ENCODE results near the gene ME3. TPM values are rescaled to one million over a fixed set of nuclear protein-coding genes. Genes with fewer than 3 reads are reported as not detected.
"Not testable (repeated sequence)": the region's sequence is repeated elsewhere in the genome, so short reads cannot be mapped to it uniquely, and the experiment has no call there.

Gene ME3
- total RNA-seq, 4 donors from 2014 or later: 30.8 to 54.6 (median 36.7) TPM

- TF ChIP-seq CTCF (IDR thresholded peaks at IDR 0.05) (no peak), POLR2A (IDR thresholded peaks at IDR 0.05) (no peak), EP300 (IDR thresholded peaks at IDR 0.05) (no peak)
- H3K4me1 ChIP-seq: no peaks in the 10 kb centered on the region
Observed at GRCh38 chr11:86431258-86431657, 241.2 kb downstream of the ME3 start.

GRCh38 chr11:86427441-86427840, 245.0 kb downstream of the ME3 start:
- Histone ChIP-seq H3K9me3 (peaks cover 0 to 19% (median 2%) of the 10 kb centered on the region in 4 donors), H3K27me3 (no peaks in the 10 kb centered on the region), H3K4me1 (peaks cover 0 to 2% (median 0%) of the 10 kb centered on the region in 4 donors), H3K27ac (no peak overlapping the region), H3K36me3 (peaks cover 0 to 4% (median 0%) of the 10 kb centered on the region in 3 donors), H3K4me3 (no peak overlapping the region)
- DNase-seq (ENCODE audit: low spot score in 2 of 2): no peak
- TF ChIP-seq EP300 (IDR thresholded peaks at IDR 0.05): no peak
- TF ChIP-seq CTCF (IDR thresholded peaks at IDR 0.05): no peak
- no peak for TF ChIP-seq POLR2A (IDR thresholded peaks at IDR 0.05)

More at GRCh38 chr11:86431258-86431657, 241.2 kb downstream of the ME3 start:
- H3K27me3 ChIP-seq: no peaks in the 10 kb centered on the region
- WGBS, 2 donors: 90 to 94% methylated on average over 37 of the region's 37 CpGs
- peaks cover 0 to 34% (median 0%) of the 10 kb centered on the region in 3 donors for H3K36me3 ChIP-seq
- no peak overlapping the region for H3K4me3 ChIP-seq
- no peak overlapping the region for H3K27ac ChIP-seq
- DNase-seq (ENCODE audit: low spot score in 2 of 2): no peak
- peaks cover 0 to 17% (median 2%) of the 10 kb centered on the region in 4 donors for H3K9me3 ChIP-seq

- H3K4me3 ChIP-seq; H3K4me1 ChIP-seq; DNase-seq (ENCODE audit: low spot score in 2 of 2); H3K27ac ChIP-seq; H3K27me3 ChIP-seq; H3K36me3 ChIP-seq: not testable (repeated sequence)
- WGBS, 2 donors: 56 to 58% methylated on average over 4 of the region's 4 CpGs
- H3K9me3 ChIP-seq: peaks cover 0 to 15% (median 0%) of the 10 kb centered on the region in 4 donors
Observed at GRCh38 chr11:86423488-86423887, 248.9 kb downstream of the ME3 start.

DNA sequence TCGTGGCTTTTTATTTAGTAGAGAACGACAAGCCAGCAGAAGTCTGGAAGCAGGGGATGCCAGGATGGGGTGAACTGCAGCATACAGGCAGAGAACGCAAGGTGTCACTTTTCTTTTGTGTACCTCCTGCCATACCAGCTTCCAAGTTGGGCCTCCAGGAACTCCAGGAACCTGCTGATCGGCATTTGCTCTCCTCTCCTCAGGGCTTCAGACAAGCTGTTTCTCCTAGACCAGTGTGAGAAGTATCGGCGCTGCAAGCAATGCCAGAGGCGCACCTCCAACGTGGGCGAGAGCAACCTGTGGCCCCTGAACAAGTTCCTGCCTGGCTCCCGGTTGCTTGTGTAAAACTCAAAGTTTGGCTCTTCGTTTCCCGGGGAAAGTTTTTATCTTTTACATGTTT, 250.0 kb downstream of the ME3 start:
- WGBS, 2 donors: 82% methylated on average over 12 of the region's 12 CpGs
- no peaks in the 10 kb centered on the region for H3K36me3 ChIP-seq
- DNase-seq (ENCODE audit: low spot score in 2 of 2): no peak
- no peak overlapping the region for H3K4me3 ChIP-seq
- no peaks in the 10 kb centered on the region for H3K27me3 ChIP-seq
- no peak overlapping the region for H3K27ac ChIP-seq
- H3K4me1 ChIP-seq: peaks cover 0 to 2% (median 0%) of the 10 kb centered on the region in 4 donors
- H3K9me3 ChIP-seq: peaks cover 0 to 13% (median 0%) of the 10 kb centered on the region in 4 donors
- TF ChIP-seq EP300 (IDR thresholded peaks at IDR 0.05) (no peak), POLR2A (IDR thresholded peaks at IDR 0.05) (no peak), CTCF (IDR thresholded peaks at IDR 0.05) (no peak)

DNA sequence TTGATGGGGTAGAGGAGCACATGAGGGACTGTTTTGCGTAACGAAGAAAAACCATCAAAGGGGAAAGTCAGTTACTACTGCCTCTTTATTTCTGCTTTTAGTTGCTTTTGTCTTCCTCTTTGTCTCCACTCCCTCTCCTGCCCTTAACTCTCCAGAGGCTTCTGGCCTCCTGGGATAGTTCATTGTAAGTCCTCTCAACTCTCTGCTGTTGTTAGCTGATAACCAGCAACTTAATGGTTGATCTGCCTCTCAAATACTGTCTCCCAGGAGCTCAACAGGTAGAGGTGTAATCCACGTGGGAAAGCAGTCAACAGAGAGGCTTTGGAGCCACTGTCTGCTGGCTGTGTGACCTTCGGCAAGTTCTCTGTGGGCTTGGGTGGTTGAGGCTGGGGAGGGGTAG, 250.5 kb downstream of the ME3 start:
- Histone ChIP-seq H3K27me3 (no peaks in the 10 kb centered on the region), H3K4me1 (peaks cover 0 to 2% (median 0%) of the 10 kb centered on the region in 4 donors), H3K9me3 (peaks cover 0 to 8% (median 0%) of the 10 kb centered on the region in 4 donors), H3K4me3 (no peak overlapping the region), H3K36me3 (no peaks in the 10 kb centered on the region), H3K27ac (no peak overlapping the region)
- DNase-seq (ENCODE audit: low spot score in 2 of 2): no peak
- 81 to 84% methylated on average over 4 of the region's 4 CpGs for WGBS, 2 donors
- TF ChIP-seq EP300 (IDR thresholded peaks at IDR 0.05): no peak
- no peak for TF ChIP-seq CTCF (IDR thresholded peaks at IDR 0.05)
- no peak for TF ChIP-seq POLR2A (IDR thresholded peaks at IDR 0.05)

- no peak overlapping the region for H3K27ac ChIP-seq
- no peak for TF ChIP-seq POLR2A (IDR thresholded peaks at IDR 0.05)
- TF ChIP-seq CTCF (IDR thresholded peaks at IDR 0.05): no peak
- no peak for TF ChIP-seq EP300 (IDR thresholded peaks at IDR 0.05)
- H3K36me3 ChIP-seq: no peaks in the 10 kb centered on the region
- H3K4me1 ChIP-seq: no peaks in the 10 kb centered on the region
- no peaks in the 10 kb centered on the region for H3K27me3 ChIP-seq
- no peak for DNase-seq (ENCODE audit: low spot score in 2 of 2)
- WGBS, 2 donors: 14 to 31% methylated on average over 2 of the region's 2 CpGs
- no peak overlapping the region for H3K4me3 ChIP-seq
- H3K9me3 ChIP-seq: no peaks in the 10 kb centered on the region
Observed at GRCh38 chr11:86418917-86419316, 253.5 kb downstream of the ME3 start.
